Sigmoid colon (tissue), 7 donors: ENCODE measurements around the gene HAPLN1. TPM values are rescaled to one million over a fixed set of nuclear protein-coding genes. Genes with fewer than 3 reads are reported as not detected.
"Not testable (repeated sequence)": the region's sequence is repeated elsewhere in the genome, so short reads cannot be mapped to it uniquely, and the experiment has no call there.

Experiments
- DNase-seq: peaks from one replicate; pipeline ENCODE4 v3.0.0-alpha.2; 2019
- H3K27ac ChIP-seq, 4 donors: fragments of 200-600 bp; sonication (generic); one replicate each; pipeline ENCODE4 v1.5.1; 2016 to 2019; ENCODE audit warnings: mild to moderate bottlenecking in 1 of 4
- H3K27me3 ChIP-seq, 3 donors: fragments of 200-600 bp; sonication (generic); one replicate each; pipeline ENCODE4 v1.5.1; 2019; ENCODE audit warnings: mild to moderate bottlenecking in 1 of 3
- H3K36me3 ChIP-seq, 4 donors: fragments of 200-600 bp; sonication (generic); one replicate each; pipeline ENCODE4 v1.5.1; 2016 to 2019
- H3K4me1 ChIP-seq, 4 donors: fragments of 200-600 bp; sonication (generic); one replicate each; pipeline ENCODE4 v1.5.1; 2017 to 2019
- H3K4me3 ChIP-seq, 4 donors: fragments of 200-600 bp; sonication (generic); one replicate each; pipeline ENCODE4 v1.5.1; 2017 to 2019; ENCODE audit warnings: mild to moderate bottlenecking in 2 of 4, moderate library complexity in 1 of 4
- H3K9me3 ChIP-seq, 4 donors: fragments of 200-600 bp in 3 of 4; sonication (generic) in 3 of 4; one replicate each; pipeline versions ENCODE4 v1.5.1 to v1.6.1; 2013 to 2019
- EP300 ChIP-seq, 4 donors: sonication (generic); formaldehyde crosslinking; IDR thresholded peaks; one replicate each; pipeline ENCODE4 v1.6.1; 2017; ENCODE audit warnings: antibody characterized with exemption in 4 of 4
- POLR2A ChIP-seq, 2 donors: fragments of 450-650 bp; IDR thresholded peaks; one replicate each; pipeline ENCODE4 v1.6.1; 2016; ENCODE audit warnings: antibody characterized with exemption in 2 of 2, mild to moderate bottlenecking in 2 of 2, moderate library complexity in 2 of 2
- POLR2AphosphoS5 ChIP-seq, 4 donors: sonication (generic); formaldehyde crosslinking; IDR thresholded peaks; one replicate each; pipeline ENCODE4 v1.6.1; 2017; ENCODE audit warnings: antibody characterized with exemption in 4 of 4
- WGBS, 2 donors: extraction: QIAGEN DNeasy Blood & Tissue Kit; methylation state at CpG; one replicate each; pipeline ENCODE4 v1.1.7; 2013; 5-methylcytosine and 5-hydroxymethylcytosine counted together
- intact Hi-C: fragments of 100-400 bp; cut with DNase I; formaldehyde crosslinking; loops from one replicate; pipeline ENCODE4 v1.15.1; 2023
- polyA plus RNA-seq, 3 donors: library from polyadenylated mRNA; stranded (reverse); fragments of 200-250 nt; gene quantifications; one replicate each; pipeline ENCODE4 v1.2.3, GENCODE V29; 2013
- total RNA-seq, 4 donors: library from RNA; depleted of rRNA; stranded (reverse); fragments of >200 nt; gene quantifications; one replicate each; pipeline ENCODE4 v1.1.0, GENCODE V29; 2016
- TF ChIP-seq, protein P1 (sequence below), 4 experiments: fragments of 450-650 bp in 3 of 4; fragments of 200-600 bp in 1 of 4; IDR thresholded peaks; one replicate each; pipeline ENCODE4 v1.5.1; 2016 to 2019; ENCODE audit warnings: antibody characterized with exemption in 4 of 4, mild to moderate bottlenecking in 3 of 4, moderate library complexity in 2 of 4
- donor health status: healthy with polysubstance abuse.
- donor health status: Bipolar disorder and iron deficiency.
- donor health status: healthy.

The HAPLN1 gene
- total and polyA plus RNA-seq, 7 donors = under 0.01 to 1.8 (median 0.97) TPM; not detected in 3

DNA sequence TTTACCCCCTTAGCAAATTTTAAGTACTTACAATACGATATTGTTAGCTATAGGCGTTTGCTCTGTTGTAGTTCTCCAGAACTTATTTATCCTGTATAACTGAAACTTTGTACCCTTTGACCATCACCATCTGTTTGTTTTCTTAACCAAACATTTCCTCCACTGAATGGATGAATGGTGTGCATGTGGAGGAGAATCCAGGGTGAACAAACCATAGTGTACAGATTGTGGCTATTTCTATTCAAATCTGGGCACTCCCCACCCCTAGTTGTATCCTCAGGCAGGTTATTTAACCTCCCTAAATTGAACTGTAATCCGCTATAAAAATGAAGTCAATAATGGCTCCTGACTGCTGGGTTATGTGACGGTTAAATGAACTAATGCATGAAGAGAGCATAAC, 21.4 kb upstream of the HAPLN1 start:
- no peak overlapping the region for H3K4me3 ChIP-seq
- no peaks in the 10 kb centered on the region for H3K4me1 ChIP-seq
- intact Hi-C loops = no loop called here
- no peak for DNase-seq
- no peaks in the 10 kb centered on the region for H3K9me3 ChIP-seq
- H3K27ac ChIP-seq = no peak overlapping the region
- 21 to 76% methylated on average over 4 of the region's 4 CpGs for WGBS, 2 donors
- H3K36me3 ChIP-seq = no peaks in the 10 kb centered on the region
- TF ChIP-seq, protein P1, sequence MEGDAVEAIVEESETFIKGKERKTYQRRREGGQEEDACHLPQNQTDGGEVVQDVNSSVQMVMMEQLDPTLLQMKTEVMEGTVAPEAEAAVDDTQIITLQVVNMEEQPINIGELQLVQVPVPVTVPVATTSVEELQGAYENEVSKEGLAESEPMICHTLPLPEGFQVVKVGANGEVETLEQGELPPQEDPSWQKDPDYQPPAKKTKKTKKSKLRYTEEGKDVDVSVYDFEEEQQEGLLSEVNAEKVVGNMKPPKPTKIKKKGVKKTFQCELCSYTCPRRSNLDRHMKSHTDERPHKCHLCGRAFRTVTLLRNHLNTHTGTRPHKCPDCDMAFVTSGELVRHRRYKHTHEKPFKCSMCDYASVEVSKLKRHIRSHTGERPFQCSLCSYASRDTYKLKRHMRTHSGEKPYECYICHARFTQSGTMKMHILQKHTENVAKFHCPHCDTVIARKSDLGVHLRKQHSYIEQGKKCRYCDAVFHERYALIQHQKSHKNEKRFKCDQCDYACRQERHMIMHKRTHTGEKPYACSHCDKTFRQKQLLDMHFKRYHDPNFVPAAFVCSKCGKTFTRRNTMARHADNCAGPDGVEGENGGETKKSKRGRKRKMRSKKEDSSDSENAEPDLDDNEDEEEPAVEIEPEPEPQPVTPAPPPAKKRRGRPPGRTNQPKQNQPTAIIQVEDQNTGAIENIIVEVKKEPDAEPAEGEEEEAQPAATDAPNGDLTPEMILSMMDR (IDR thresholded peaks at IDR 0.05) = no peak
- TF ChIP-seq EP300 (IDR thresholded peaks at IDR 0.05) (no peak), POLR2A (IDR thresholded peaks at IDR 0.05) (no peak), POLR2AphosphoS5 (IDR thresholded peaks at IDR 0.05) (no peak)
- H3K27me3 ChIP-seq = no peaks in the 10 kb centered on the region

DNA sequence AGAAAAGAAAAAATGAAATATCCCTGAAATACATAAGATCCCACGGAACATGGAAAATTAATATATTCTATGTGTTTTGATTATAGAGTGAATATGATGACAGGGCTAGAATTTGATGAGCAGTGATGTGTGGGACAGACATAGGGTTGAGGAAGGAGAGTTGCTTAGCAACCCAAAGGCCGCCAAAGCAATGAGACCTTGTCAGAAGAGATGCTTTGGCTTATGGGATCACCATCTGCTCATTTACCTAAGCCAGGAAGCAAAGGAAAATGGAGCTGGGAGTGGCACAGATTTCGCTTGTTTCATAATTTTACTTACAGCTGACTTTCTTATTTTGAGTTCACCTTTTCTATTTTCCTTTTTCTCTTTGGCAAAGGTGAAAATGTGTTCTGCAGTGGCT, 20.9 kb upstream of the HAPLN1 start:
- Histone ChIP-seq H3K36me3 (no peaks in the 10 kb centered on the region), H3K4me3 (no peak overlapping the region), H3K27ac (no peak overlapping the region), H3K27me3 (no peaks in the 10 kb centered on the region), H3K4me1 (no peaks in the 10 kb centered on the region), H3K9me3 (no peaks in the 10 kb centered on the region)
- WGBS, 2 donors = 86 to 89% methylated on average over 3 of the region's 3 CpGs
- TF ChIP-seq POLR2A (IDR thresholded peaks at IDR 0.05) (no peak), EP300 (IDR thresholded peaks at IDR 0.05) (no peak), POLR2AphosphoS5 (IDR thresholded peaks at IDR 0.05) (no peak)
- intact Hi-C loops = no loop called here
- DNase-seq = no peak

DNA sequence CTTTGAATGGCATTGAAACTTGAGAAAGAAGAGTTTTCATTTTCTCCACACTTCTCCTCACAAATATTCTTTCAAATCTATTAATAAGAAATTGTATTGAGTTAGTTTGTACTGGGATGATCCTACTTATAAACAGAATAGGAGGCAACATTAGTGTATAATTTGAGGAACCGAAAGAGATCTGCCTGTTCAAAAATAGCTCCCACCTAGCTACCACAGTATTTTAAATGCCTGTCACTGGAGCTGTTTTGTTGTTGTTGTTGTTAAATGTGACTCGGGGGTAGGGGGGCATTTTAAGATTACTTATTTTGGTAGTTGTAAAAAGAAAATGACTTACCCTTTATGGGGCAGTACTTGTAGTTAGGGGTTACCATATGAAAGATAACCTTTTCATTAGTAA, 20.1 kb upstream of the HAPLN1 start:
- TF ChIP-seq, protein P1 (IDR thresholded peaks at IDR 0.05) = no peak
- DNase-seq = no peak
- WGBS, 2 donors = 76 to 90% methylated on average over 2 of the region's 2 CpGs
- Histone ChIP-seq H3K4me3 (no peak overlapping the region), H3K4me1 (no peaks in the 10 kb centered on the region), H3K36me3 (no peaks in the 10 kb centered on the region), H3K27me3 (no peaks in the 10 kb centered on the region), H3K9me3 (no peaks in the 10 kb centered on the region), H3K27ac (no peak overlapping the region)
- intact Hi-C loops = no loop called here

DNA sequence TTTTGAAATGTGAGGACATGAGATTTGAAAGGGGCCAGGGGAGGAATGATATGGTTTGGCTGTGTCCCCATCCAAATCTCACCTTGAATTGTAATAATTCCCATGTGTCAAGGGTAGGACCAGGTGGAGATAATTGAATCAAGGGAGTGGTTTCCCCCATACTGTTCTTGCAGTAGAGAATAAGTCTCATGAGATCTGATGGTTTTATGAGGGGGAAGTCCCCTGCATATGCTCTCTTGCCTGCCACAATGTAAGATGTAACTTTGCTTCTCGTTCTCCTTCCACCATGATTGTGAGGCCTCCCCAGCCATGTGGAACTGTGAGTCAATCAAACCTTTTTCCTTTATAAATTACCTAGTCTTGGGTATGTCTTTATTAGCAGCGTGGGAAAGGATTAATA, 15.5 kb upstream of the HAPLN1 start:
- WGBS, 2 donors = 81% methylated on average over 2 of the region's 2 CpGs
- H3K27me3 ChIP-seq, H3K4me3 ChIP-seq, H3K36me3 ChIP-seq, H3K27ac ChIP-seq, H3K4me1 ChIP-seq, H3K9me3 ChIP-seq, intact Hi-C loops, DNase-seq: not testable (repeated sequence)

DNA sequence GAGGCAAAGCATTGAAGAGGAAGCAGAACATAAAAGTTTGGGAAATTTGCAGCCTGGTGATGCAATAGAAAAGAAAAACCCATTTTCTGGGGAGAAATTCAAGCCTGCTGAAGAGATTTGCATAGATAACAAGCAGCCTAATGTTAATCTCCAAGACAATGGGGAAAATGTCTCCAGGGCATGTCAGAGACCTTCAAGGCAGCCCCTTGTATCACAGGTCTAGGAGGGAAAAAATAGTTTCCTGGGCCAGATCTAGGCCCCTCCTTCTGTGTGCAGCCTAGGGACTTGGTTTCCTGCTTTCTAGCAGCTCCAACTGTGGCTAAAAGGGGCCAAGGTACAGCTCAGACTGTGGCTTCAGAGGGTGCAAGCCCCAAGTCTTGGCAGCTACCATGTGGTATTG, 14.4 kb upstream of the HAPLN1 start:
- H3K4me3 ChIP-seq, H3K27ac ChIP-seq, DNase-seq, H3K36me3 ChIP-seq, H3K4me1 ChIP-seq, H3K27me3 ChIP-seq, intact Hi-C loops, H3K9me3 ChIP-seq: not testable (repeated sequence)

DNA sequence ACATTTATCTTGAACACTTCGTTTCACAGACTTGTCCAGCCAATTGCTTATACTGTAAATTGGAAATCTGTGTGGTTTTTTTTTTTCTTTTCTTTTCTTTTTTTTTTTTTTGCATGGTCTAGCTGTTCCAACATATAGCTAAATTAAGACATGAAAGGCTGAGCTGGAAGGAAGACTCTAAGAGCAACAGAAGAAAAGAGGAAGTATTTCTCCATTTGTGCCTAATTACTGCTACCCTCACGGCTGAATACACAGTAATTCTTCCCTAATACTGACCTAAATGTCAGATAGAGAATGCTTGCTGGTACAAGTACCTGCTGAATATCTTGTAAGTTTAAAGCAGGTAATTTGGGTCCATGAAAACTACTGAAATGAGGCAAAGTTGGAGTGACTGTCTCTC, 11.0 kb upstream of the HAPLN1 start:
- H3K27ac ChIP-seq = no peak overlapping the region
- H3K4me3 ChIP-seq = no peak overlapping the region
- H3K9me3 ChIP-seq = no peaks in the 10 kb centered on the region
- TF ChIP-seq, protein P1 (IDR thresholded peaks at IDR 0.05) = no peak
- TF ChIP-seq POLR2AphosphoS5 (IDR thresholded peaks at IDR 0.05) (no peak), EP300 (IDR thresholded peaks at IDR 0.05) (no peak), POLR2A (IDR thresholded peaks at IDR 0.05) (no peak)
- H3K36me3 ChIP-seq = no peaks in the 10 kb centered on the region
- H3K4me1 ChIP-seq = no peaks in the 10 kb centered on the region
- DNase-seq = no peak
- intact Hi-C loops = no loop called here
- 48 to 61% methylated on average over 2 of the region's 2 CpGs for WGBS, 2 donors
- H3K27me3 ChIP-seq = no peaks in the 10 kb centered on the region
